GM23338 (cell line): ENCODE data around the gene NRP1. TPM values are rescaled to one million over a fixed set of nuclear protein-coding genes. Genes with fewer than 3 reads are reported as not detected.

Experiments
- EZH2 ChIP-seq: fragments of 200-600 bp; sonication (generic); IDR thresholded peaks from one replicate; pipeline ENCODE4 v1.8.0; 2017; ENCODE audit warnings: antibody characterized with exemption, mild to moderate bottlenecking, low read depth; ENCODE audit not compliant: unreplicated experiment
- EZH2phosphoT487 ChIP-seq: fragments of 200-600 bp; sonication (generic); IDR thresholded peaks from one replicate; pipeline ENCODE4 v1.8.1; 2018; ENCODE audit warnings: antibody characterized with exemption; ENCODE audit not compliant: unreplicated experiment
- JUNB ChIP-seq: IDR thresholded peaks from one replicate; pipeline ENCODE4 v1.6.1; 2016; ENCODE audit warnings: antibody characterized with exemption; ENCODE audit not compliant: unreplicated experiment
- NANOG ChIP-seq: IDR thresholded peaks from 2 replicates; pipeline ENCODE4 v1.6.1; 2016; ENCODE audit warnings: antibody characterized with exemption, borderline replicate concordance
- POLR2AphosphoS5 ChIP-seq: IDR thresholded peaks from 2 replicates; pipeline ENCODE4 v1.6.1; 2016; ENCODE audit warnings: antibody characterized with exemption, low read depth
- STAT1 ChIP-seq: IDR thresholded peaks from one replicate; pipeline ENCODE4 v1.6.1; 2016; ENCODE audit warnings: antibody characterized with exemption; ENCODE audit not compliant: unreplicated experiment
- ZNF331 ChIP-seq: fragments of 250-450 bp; sonication (Bioruptor Pico); IDR thresholded peaks from 2 replicates; pipeline ENCODE4 v1.5.0; 2020; ENCODE audit warnings: low read depth, mild to moderate bottlenecking, moderate library complexity
- polyA plus RNA-seq: library from polyadenylated mRNA; unstranded; fragments of >200 nt; fragmentation: Nextera tagmentation; extraction: Ambion mirVana; gene quantifications from 2 replicates; pipeline ENCODE4 v1.2.1, GENCODE V29; 2016
- total RNA-seq: library from RNA; depleted of rRNA; stranded (reverse); fragments of >200 nt; shearing (Covaris generic); gene quantifications from 2 replicates; pipeline ENCODE4 v1.2.3, GENCODE V29; 2014
- TF ChIP-seq, protein P1 (sequence below): fragments of 250-450 bp; sonication (Bioruptor Pico); IDR thresholded peaks from 2 replicates; pipeline ENCODE4 v1.5.0; 2020; ENCODE audit warnings: mild to moderate bottlenecking, moderate library complexity
- TF ChIP-seq, protein P2 (sequence below): IDR thresholded peaks from one replicate; pipeline ENCODE4 v1.6.1; 2018; ENCODE audit warnings: antibody characterized with exemption; ENCODE audit not compliant: unreplicated experiment
- TF ChIP-seq, protein P3 (sequence below): IDR thresholded peaks from 2 replicates; pipeline ENCODE4 v1.6.1; 2016; ENCODE audit warnings: antibody characterized with exemption

NRP1 gene
- total and polyA plus RNA-seq, 2 experiments from 2014 or later = 2.9 to 3.5 TPM

DNA sequence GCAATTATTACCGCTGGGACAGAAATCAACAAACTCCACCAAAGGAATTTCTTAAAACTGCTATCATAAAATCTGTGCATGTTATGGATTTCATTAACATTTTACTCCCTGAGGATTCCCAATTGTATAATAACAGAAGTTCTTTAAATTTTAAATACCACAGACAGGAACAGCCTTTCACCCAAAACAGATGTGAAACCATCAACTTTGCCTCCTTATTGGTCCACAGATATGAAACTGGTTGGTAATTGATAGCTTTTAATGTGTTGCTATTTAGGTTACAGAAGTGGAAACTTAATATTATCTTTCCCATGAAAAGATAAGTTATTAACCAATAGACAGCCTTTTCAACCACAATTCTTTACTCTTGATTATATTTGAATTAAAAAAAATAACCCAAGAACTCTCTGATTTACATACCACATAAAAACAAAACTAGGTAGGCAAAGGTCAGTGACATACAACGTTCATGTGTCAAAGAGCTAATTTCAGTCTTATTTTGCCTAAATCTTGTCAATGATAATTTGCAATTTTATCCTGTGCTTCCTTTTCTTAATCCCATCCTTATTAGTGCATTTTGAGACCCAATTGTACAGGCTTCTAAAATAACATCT, 90.0 kb downstream of the NRP1 start (continued):
- TF ChIP-seq, protein P1, sequence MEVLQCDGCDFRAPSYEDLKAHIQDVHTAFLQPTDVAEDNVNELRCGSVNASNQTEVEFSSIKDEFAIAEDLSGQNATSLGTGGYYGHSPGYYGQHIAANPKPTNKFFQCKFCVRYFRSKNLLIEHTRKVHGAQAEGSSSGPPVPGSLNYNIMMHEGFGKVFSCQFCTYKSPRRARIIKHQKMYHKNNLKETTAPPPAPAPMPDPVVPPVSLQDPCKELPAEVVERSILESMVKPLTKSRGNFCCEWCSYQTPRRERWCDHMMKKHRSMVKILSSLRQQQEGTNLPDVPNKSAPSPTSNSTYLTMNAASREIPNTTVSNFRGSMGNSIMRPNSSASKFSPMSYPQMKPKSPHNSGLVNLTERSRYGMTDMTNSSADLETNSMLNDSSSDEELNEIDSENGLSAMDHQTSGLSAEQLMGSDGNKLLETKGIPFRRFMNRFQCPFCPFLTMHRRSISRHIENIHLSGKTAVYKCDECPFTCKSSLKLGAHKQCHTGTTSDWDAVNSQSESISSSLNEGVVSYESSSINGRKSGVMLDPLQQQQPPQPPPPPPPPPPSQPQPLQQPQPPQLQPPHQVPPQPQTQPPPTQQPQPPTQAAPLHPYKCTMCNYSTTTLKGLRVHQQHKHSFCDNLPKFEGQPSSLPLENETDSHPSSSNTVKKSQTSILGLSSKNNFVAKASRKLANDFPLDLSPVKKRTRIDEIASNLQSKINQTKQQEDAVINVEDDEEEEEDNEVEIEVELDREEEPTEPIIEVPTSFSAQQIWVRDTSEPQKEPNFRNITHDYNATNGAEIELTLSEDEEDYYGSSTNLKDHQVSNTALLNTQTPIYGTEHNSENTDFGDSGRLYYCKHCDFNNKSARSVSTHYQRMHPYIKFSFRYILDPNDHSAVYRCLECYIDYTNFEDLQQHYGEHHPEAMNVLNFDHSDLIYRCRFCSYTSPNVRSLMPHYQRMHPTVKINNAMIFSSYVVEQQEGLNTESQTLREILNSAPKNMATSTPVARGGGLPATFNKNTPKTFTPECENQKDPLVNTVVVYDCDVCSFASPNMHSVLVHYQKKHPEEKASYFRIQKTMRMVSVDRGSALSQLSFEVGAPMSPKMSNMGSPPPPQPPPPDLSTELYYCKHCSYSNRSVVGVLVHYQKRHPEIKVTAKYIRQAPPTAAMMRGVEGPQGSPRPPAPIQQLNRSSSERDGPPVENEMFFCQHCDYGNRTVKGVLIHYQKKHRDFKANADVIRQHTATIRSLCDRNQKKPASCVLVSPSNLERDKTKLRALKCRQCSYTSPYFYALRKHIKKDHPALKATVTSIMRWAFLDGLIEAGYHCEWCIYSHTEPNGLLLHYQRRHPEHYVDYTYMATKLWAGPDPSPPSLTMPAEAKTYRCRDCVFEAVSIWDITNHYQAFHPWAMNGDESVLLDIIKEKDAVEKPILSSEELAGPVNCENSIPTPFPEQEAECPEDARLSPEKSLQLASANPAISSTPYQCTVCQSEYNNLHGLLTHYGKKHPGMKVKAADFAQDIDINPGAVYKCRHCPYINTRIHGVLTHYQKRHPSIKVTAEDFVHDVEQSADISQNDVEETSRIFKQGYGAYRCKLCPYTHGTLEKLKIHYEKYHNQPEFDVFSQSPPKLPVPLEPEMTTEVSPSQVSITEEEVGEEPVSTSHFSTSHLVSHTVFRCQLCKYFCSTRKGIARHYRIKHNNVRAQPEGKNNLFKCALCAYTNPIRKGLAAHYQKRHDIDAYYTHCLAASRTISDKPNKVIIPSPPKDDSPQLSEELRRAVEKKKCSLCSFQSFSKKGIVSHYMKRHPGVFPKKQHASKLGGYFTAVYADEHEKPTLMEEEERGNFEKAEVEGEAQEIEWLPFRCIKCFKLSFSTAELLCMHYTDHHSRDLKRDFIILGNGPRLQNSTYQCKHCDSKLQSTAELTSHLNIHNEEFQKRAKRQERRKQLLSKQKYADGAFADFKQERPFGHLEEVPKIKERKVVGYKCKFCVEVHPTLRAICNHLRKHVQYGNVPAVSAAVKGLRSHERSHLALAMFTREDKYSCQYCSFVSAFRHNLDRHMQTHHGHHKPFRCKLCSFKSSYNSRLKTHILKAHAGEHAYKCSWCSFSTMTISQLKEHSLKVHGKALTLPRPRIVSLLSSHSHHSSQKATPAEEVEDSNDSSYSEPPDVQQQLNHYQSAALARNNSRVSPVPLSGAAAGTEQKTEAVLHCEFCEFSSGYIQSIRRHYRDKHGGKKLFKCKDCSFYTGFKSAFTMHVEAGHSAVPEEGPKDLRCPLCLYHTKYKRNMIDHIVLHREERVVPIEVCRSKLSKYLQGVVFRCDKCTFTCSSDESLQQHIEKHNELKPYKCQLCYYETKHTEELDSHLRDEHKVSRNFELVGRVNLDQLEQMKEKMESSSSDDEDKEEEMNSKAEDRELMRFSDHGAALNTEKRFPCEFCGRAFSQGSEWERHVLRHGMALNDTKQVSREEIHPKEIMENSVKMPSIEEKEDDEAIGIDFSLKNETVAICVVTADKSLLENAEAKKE (CRISPR knock-in tag) = no peak
- TF ChIP-seq STAT1 (no peak), EZH2phosphoT487 (no peak), POLR2AphosphoS5 (no peak), NANOG (no peak), EZH2 (no peak), JUNB (no peak), ZNF331 (CRISPR knock-in tag) (no peak)
- TF ChIP-seq, protein P2, sequence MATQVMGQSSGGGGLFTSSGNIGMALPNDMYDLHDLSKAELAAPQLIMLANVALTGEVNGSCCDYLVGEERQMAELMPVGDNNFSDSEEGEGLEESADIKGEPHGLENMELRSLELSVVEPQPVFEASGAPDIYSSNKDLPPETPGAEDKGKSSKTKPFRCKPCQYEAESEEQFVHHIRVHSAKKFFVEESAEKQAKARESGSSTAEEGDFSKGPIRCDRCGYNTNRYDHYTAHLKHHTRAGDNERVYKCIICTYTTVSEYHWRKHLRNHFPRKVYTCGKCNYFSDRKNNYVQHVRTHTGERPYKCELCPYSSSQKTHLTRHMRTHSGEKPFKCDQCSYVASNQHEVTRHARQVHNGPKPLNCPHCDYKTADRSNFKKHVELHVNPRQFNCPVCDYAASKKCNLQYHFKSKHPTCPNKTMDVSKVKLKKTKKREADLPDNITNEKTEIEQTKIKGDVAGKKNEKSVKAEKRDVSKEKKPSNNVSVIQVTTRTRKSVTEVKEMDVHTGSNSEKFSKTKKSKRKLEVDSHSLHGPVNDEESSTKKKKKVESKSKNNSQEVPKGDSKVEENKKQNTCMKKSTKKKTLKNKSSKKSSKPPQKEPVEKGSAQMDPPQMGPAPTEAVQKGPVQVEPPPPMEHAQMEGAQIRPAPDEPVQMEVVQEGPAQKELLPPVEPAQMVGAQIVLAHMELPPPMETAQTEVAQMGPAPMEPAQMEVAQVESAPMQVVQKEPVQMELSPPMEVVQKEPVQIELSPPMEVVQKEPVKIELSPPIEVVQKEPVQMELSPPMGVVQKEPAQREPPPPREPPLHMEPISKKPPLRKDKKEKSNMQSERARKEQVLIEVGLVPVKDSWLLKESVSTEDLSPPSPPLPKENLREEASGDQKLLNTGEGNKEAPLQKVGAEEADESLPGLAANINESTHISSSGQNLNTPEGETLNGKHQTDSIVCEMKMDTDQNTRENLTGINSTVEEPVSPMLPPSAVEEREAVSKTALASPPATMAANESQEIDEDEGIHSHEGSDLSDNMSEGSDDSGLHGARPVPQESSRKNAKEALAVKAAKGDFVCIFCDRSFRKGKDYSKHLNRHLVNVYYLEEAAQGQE = no peak
- TF ChIP-seq, protein P3, sequence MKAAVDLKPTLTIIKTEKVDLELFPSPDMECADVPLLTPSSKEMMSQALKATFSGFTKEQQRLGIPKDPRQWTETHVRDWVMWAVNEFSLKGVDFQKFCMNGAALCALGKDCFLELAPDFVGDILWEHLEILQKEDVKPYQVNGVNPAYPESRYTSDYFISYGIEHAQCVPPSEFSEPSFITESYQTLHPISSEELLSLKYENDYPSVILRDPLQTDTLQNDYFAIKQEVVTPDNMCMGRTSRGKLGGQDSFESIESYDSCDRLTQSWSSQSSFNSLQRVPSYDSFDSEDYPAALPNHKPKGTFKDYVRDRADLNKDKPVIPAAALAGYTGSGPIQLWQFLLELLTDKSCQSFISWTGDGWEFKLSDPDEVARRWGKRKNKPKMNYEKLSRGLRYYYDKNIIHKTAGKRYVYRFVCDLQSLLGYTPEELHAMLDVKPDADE = no peak
